ENCODE data around the gene NRXN3. TPM values are rescaled to one million over a fixed set of nuclear protein-coding genes. Genes with fewer than 3 reads are reported as not detected.

The NRXN3 gene
- total and polyA plus RNA-seq, 2 donors (not counting 1 experiment from before 2014, with no cell fraction given), result not detected

DNA sequence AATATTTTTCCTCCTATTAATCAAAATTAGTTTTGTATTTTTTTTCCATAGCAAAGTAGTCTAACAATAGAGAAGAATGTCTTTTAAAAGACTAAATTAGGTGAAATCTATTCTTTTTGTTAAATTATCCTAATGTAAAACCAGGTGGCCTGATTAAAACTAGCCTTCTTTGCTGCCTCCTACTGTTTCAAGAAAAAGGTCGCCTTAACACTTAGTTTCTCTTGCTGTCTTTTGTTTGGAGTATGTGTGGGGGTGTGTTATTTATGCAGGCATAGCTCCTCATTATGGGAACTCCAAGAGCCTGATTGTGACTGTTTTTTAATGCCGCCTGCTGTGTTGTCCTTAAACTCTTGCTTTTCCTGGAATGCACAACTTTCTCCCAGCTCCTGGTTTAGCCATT lies 1185.9 kb downstream of the NRXN3 start:
- H3K4me1 Mint-ChIP-seq, result no peaks in the 10 kb centered on the region
- Histone ChIP-seq H3K9me3 (ENCODE audit: control extremely low read depth in 1 of 3, control insufficient read depth in 2 of 3, insufficient read depth in 1 of 3, low read length in 2 of 3) (no peaks in the 10 kb centered on the region), H4K20me1 (ENCODE audit: control insufficient read depth, insufficient read depth, low read length, poor library complexity, severe bottlenecking) (no peaks in the 10 kb centered on the region), H3K27ac (ENCODE audit: low read length in 2 of 2) (no peak overlapping the region), H3K4me2 (replicated peaks; ENCODE audit: low read depth, low read length, poor library complexity, severe bottlenecking) (no peak overlapping the region), H3K27me3 (replicated peaks in 1 of 4; ENCODE audit: control extremely low read depth in 1 of 4, control insufficient read depth in 3 of 4, insufficient read depth in 4 of 4, low read length in 3 of 4) (no peaks in the 10 kb centered on the region), H3K36me3 (replicated peaks in 1 of 2; ENCODE audit: control extremely low read depth in 1 of 2, control insufficient read depth in 1 of 2, extremely low read depth in 1 of 2, insufficient read depth in 2 of 2, low read length in 1 of 2) (no peaks in the 10 kb centered on the region), H3K79me2 (ENCODE audit: control insufficient read depth, insufficient read depth, low read length) (no peaks in the 10 kb centered on the region), H3K4me3 (ENCODE audit: control extremely low read depth in 1 of 5, extremely low read depth in 1 of 5, insufficient read depth in 1 of 5, low read depth in 2 of 5, low read length in 4 of 5) (no peak overlapping the region), H3K4me1 (ENCODE audit: control insufficient read depth in 2 of 2, insufficient read depth in 2 of 2, low read length in 2 of 2) (no peaks in the 10 kb centered on the region), H3K9ac (ENCODE audit: low read length) (no peak overlapping the region), H2AFZ (ENCODE audit: insufficient read depth, low read depth, low read length, poor library complexity, severe bottlenecking) (no peak overlapping the region)
- ATAC-seq (ENCODE audit: low read depth) (no peak), DNase-seq (no peak)
- CTCF ChIA-PET, result no interaction called here
- no CpG with 5 or more reads among the region's 2 CpGs for WGBS (ENCODE audit: insufficient coverage)
- no peaks in the 10 kb centered on the region for H3K9me3 Mint-ChIP-seq (ENCODE audit: insufficient read depth)
- H3K27me3 Mint-ChIP-seq, result no peaks in the 10 kb centered on the region
- H3K27ac Mint-ChIP-seq, result no peak overlapping the region
- TF ChIP-seq EZH2 (IDR thresholded peaks at IDR 0.05; ENCODE audit: borderline replicate concordance, insufficient read depth, low read depth, low read length, poor library complexity, severe bottlenecking), result no peak
- TF ChIP-seq, protein P1, sequence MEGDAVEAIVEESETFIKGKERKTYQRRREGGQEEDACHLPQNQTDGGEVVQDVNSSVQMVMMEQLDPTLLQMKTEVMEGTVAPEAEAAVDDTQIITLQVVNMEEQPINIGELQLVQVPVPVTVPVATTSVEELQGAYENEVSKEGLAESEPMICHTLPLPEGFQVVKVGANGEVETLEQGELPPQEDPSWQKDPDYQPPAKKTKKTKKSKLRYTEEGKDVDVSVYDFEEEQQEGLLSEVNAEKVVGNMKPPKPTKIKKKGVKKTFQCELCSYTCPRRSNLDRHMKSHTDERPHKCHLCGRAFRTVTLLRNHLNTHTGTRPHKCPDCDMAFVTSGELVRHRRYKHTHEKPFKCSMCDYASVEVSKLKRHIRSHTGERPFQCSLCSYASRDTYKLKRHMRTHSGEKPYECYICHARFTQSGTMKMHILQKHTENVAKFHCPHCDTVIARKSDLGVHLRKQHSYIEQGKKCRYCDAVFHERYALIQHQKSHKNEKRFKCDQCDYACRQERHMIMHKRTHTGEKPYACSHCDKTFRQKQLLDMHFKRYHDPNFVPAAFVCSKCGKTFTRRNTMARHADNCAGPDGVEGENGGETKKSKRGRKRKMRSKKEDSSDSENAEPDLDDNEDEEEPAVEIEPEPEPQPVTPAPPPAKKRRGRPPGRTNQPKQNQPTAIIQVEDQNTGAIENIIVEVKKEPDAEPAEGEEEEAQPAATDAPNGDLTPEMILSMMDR (IDR thresholded peaks at IDR 0.05), result no peak
- POLR2A ChIA-PET, result no interaction called here
- no peak overlapping the region for H3K4me3 Mint-ChIP-seq
- intact Hi-C loops (cut with micrococcal nuclease), result no loop called here

DNA sequence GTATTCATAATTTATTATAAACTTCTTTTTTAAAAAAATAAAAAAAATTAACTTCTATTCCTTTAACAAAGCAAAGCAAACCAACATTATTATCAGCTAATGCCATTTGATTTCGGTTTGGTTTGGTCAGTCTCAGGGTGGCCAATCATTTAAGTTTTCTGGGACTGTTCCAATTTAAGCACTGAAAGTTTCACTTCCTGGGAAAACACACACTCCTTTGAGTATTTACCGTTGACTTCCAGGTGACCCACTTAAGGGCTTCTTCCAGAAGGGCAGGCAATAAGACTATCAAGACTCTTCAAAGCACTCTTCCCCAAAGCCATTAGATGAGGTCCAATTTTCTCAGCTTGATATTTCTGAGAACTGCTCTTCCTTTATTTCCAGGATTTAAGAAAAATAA lies 1187.1 kb downstream of the NRXN3 start:
- Histone ChIP-seq H3K79me2 (ENCODE audit: control insufficient read depth, insufficient read depth, low read length) (no peaks in the 10 kb centered on the region), H2AFZ (ENCODE audit: insufficient read depth, low read depth, low read length, poor library complexity, severe bottlenecking) (no peak overlapping the region), H3K4me1 (ENCODE audit: control insufficient read depth in 2 of 2, insufficient read depth in 2 of 2, low read length in 2 of 2) (no peaks in the 10 kb centered on the region), H3K27me3 (replicated peaks in 1 of 4; ENCODE audit: control extremely low read depth in 1 of 4, control insufficient read depth in 3 of 4, insufficient read depth in 4 of 4, low read length in 3 of 4) (no peaks in the 10 kb centered on the region), H3K9ac (ENCODE audit: low read length) (no peak overlapping the region), H3K4me3 (ENCODE audit: control extremely low read depth in 1 of 5, extremely low read depth in 1 of 5, insufficient read depth in 1 of 5, low read depth in 2 of 5, low read length in 4 of 5) (no peak overlapping the region), H4K20me1 (ENCODE audit: control insufficient read depth, insufficient read depth, low read length, poor library complexity, severe bottlenecking) (no peaks in the 10 kb centered on the region), H3K4me2 (replicated peaks; ENCODE audit: low read depth, low read length, poor library complexity, severe bottlenecking) (no peak overlapping the region), H3K36me3 (replicated peaks in 1 of 2; ENCODE audit: control extremely low read depth in 1 of 2, control insufficient read depth in 1 of 2, extremely low read depth in 1 of 2, insufficient read depth in 2 of 2, low read length in 1 of 2) (no peaks in the 10 kb centered on the region), H3K27ac (ENCODE audit: low read length in 2 of 2) (no peak overlapping the region), H3K9me3 (ENCODE audit: control extremely low read depth in 1 of 3, control insufficient read depth in 2 of 3, insufficient read depth in 1 of 3, low read length in 2 of 3) (no peaks in the 10 kb centered on the region)
- no peak for DNase-seq
- Mint-ChIP-seq H3K27me3 (no peaks in the 10 kb centered on the region), H3K4me3 (no peak overlapping the region), H3K9me3 (ENCODE audit: insufficient read depth) (no peaks in the 10 kb centered on the region), H3K27ac (no peak overlapping the region), H3K4me1 (no peaks in the 10 kb centered on the region)
- WGBS (ENCODE audit: insufficient coverage), result 100% methylated on average over 1 of the region's 2 CpGs
- ChIA-PET POLR2A (no interaction called here), CTCF (no interaction called here)
- no peak for ATAC-seq (ENCODE audit: low read depth)
- intact Hi-C loops (cut with micrococcal nuclease), result no loop called here
- TF ChIP-seq, protein P1 (IDR thresholded peaks at IDR 0.05), result no peak
- no peak for TF ChIP-seq EZH2 (IDR thresholded peaks at IDR 0.05; ENCODE audit: borderline replicate concordance, insufficient read depth, low read depth, low read length, poor library complexity, severe bottlenecking)
